ENCODE data around the gene CEMIP.

Gene CEMIP

GRCh38 chr15:80921736-80922410 is 142.7 kb downstream of the CEMIP start:
- in situ Hi-C loops (cut with HindIII; ENCODE audit: low sequenced_read_pairs) = no loop called here

GRCh38 chr15:80923668-80924067 is 144.5 kb downstream of the CEMIP start:
- in situ Hi-C loops (cut with HindIII; ENCODE audit: low sequenced_read_pairs) = no loop called here

- in situ Hi-C loops (cut with HindIII; ENCODE audit: low sequenced_read_pairs) = no loop called here
Measured at GRCh38 chr15:80924278-80924677, 145.1 kb downstream of the CEMIP start.

GRCh38 chr15:80925597-80926059 is 146.5 kb downstream of the CEMIP start:
- in situ Hi-C loops (cut with HindIII; ENCODE audit: low sequenced_read_pairs) = no loop called here

- in situ Hi-C loops (cut with HindIII; ENCODE audit: low sequenced_read_pairs) = no loop called here
Measured at GRCh38 chr15:80926126-80926525, 147.0 kb downstream of the CEMIP start.

GRCh38 chr15:80929225-80929624 is 150.1 kb downstream of the CEMIP start:
- in situ Hi-C loops (cut with HindIII; ENCODE audit: low sequenced_read_pairs) = no loop called here

- in situ Hi-C loops (cut with HindIII; ENCODE audit: low sequenced_read_pairs) = no loop called here
Measured at GRCh38 chr15:80929689-80930088, 150.5 kb downstream of the CEMIP start.

- in situ Hi-C loops (cut with HindIII; ENCODE audit: low sequenced_read_pairs) = no loop called here
Measured at GRCh38 chr15:80931191-80931590, 152.0 kb downstream of the CEMIP start.

GRCh38 chr15:80931721-80932512 is 152.7 kb downstream of the CEMIP start:
- in situ Hi-C loops (cut with HindIII; ENCODE audit: low sequenced_read_pairs) = no loop called here

GRCh38 chr15:80932513-80932815 is 153.3 kb downstream of the CEMIP start:
- in situ Hi-C loops (cut with HindIII; ENCODE audit: low sequenced_read_pairs) = no loop called here

- in situ Hi-C loops (cut with HindIII; ENCODE audit: low sequenced_read_pairs) = no loop called here
Measured at GRCh38 chr15:80932989-80933388, 153.8 kb downstream of the CEMIP start.

- in situ Hi-C loops (cut with HindIII; ENCODE audit: low sequenced_read_pairs) = no loop called here
Measured at GRCh38 chr15:80934761-80935221, 155.6 kb downstream of the CEMIP start.

GRCh38 chr15:80936288-80937078 is 157.3 kb downstream of the CEMIP start:
- in situ Hi-C loops (cut with HindIII; ENCODE audit: low sequenced_read_pairs) = no loop called here

GRCh38 chr15:80937718-80938117 is 158.5 kb downstream of the CEMIP start:
- in situ Hi-C loops (cut with HindIII; ENCODE audit: low sequenced_read_pairs) = no loop called here

- in situ Hi-C loops (cut with HindIII; ENCODE audit: low sequenced_read_pairs) = no loop called here
Measured at GRCh38 chr15:80939216-80939615, 160.0 kb downstream of the CEMIP start.

- in situ Hi-C loops (cut with HindIII; ENCODE audit: low sequenced_read_pairs) = no loop called here
Measured at GRCh38 chr15:80940331-80940730, 161.2 kb downstream of the CEMIP start.

GRCh38 chr15:80940851-80941250 is 161.7 kb downstream of the CEMIP start:
- in situ Hi-C loops (cut with HindIII; ENCODE audit: low sequenced_read_pairs) = no loop called here

GRCh38 chr15:80942266-80942665 is 163.1 kb downstream of the CEMIP start:
- in situ Hi-C loops (cut with HindIII; ENCODE audit: low sequenced_read_pairs) = no loop called here

- in situ Hi-C loops (cut with HindIII; ENCODE audit: low sequenced_read_pairs) = no loop called here
Measured at GRCh38 chr15:80942746-80943565, 163.8 kb downstream of the CEMIP start.

GRCh38 chr15:80944818-80945217 is 165.6 kb downstream of the CEMIP start:
- in situ Hi-C loops (cut with HindIII; ENCODE audit: low sequenced_read_pairs) = no loop called here

- in situ Hi-C loops (cut with HindIII; ENCODE audit: low sequenced_read_pairs) = no loop called here
Measured at GRCh38 chr15:80945605-80946004, 166.4 kb downstream of the CEMIP start.

All from DLD1 (cell line).